ENCODE results near the gene PEPD.
A peak's percentile ranks its signal among the peaks of the same experiment; 100 is the strongest.

Gene PEPD

DNA sequence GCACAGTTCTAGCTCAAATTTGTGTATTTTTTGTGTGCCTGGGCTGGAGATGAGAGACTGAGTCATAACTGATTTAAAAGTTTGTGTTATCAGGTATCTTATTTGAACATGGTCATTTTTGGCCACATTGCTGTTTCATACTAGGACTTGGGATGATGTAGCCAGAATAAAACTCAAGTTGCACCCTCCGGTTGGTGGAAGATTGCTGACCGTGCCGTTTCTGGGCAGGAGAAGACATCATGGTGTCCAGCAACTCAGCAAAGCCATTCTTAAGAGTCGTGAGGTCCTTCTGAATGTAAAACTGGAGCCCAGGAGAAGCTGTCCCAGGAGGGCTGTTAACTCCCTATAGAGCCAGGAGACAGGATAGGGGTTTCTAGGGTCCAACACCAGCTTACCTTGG lies 140.5 kb downstream of the PEPD start:
- no peak for DNase-seq (ENCODE audit: low read depth)

- no peak for DNase-seq (ENCODE audit: low read depth)
These were observed 142.3 kb downstream of the PEPD start for GRCh38 chr19:33379151-33379829.

- no peak for DNase-seq (ENCODE audit: low read depth)
These were observed 143.8 kb downstream of the PEPD start for GRCh38 chr19:33377586-33378475.

- no peak for DNase-seq (ENCODE audit: low read depth)
These were observed 144.5 kb downstream of the PEPD start for GRCh38 chr19:33376941-33377557.

- DNase-seq (ENCODE audit: low read depth), result peak; percentile 42
These were observed 145.2 kb downstream of the PEPD start for GRCh38 chr19:33376423-33376822.

DNA sequence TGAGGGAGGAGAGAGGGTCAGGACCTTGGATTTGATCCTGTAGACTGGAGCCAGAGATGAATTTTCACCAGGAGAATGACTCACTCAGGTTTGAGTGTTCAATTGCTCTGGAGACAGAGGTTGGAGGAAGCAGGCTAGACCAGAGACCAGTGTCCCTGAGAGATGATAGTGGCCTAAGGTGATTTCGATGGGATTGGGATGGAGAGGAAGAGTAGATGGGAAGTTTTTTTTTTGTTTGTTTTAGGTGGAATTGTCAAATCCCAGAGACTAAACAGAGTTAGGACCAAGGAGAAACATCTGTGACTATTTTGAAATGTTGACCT lies 145.8 kb downstream of the PEPD start:
- no peak for DNase-seq (ENCODE audit: low read depth)

GRCh38 chr19:33375156-33375836 lies 146.3 kb downstream of the PEPD start:
- DNase-seq (ENCODE audit: low read depth), result no peak

GRCh38 chr19:33374236-33374714 lies 147.3 kb downstream of the PEPD start:
- no peak for DNase-seq (ENCODE audit: low read depth)

- DNase-seq (ENCODE audit: low read depth), result peak; percentile 88
These were observed 147.9 kb downstream of the PEPD start, which contains the start of gene CEBPG for GRCh38 chr19:33373453-33374235. Gene CEBPG (plus strand): TSS chr19:33373709. CDS start chr19:33379240, 5,531 bp downstream.

DNA sequence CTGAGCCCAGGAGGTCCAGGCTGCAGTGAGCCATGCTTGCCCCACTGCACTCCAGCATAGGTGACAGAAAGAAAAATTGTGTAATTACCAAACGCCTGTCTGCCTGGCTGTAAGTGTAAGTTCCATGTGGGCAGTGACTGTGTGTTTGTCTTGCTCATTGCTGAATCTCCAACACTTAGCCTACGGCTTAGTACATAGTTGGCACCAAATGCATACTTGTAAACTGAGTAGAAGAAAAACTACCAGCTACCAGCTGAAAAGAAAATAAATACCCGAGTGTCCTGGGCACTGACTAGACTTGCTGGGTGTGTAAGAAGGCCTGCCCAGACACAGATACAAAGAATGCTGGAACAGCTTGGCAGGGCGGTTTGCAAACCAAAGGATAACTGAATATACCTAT lies 150.8 kb downstream of the PEPD start:
- DNase-seq (ENCODE audit: low read depth), result no peak

GRCh38 chr19:33368074-33368864 lies 153.3 kb downstream of the PEPD start:
- no peak for DNase-seq (ENCODE audit: low read depth)

DNA sequence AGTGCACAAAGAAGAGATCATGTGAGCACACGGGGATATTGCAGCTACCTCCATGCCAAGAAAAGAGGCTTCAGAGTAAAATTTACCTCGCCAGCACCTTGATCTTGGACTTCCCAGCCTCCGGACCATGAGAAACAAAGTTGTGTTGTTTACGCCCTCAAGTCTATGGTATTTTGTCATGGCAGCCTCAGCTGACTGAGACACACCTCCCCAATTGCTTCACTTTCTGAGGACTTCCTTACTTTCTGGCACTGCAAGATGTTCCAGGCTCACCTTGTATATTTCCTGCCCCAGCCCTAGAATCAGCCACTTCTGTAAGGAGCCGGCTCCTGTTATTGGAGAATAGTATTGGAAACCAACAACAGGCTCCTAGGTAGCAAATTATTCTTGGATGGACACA lies 154.7 kb downstream of the PEPD start:
- no peak for DNase-seq (ENCODE audit: low read depth)

DNA sequence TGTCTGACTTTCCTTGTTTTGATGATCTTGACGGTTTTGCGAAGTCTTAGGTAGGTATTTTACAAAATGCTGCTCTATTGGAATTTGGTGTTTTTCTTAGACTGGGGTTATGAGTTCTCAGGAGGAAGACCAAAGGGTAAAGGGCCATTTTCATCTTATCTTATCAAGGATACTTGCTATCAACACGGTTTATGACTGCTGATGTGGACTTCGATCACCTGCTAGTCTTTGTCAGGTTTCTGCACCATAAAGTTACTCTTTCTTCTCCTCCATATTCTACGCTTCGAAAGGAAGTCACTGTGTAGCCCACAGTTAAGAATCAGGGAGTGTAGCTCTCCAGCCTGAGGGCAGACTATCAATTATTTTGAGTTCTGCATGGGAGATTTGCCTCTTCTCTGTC lies 155.5 kb downstream of the PEPD start:
- no peak for DNase-seq (ENCODE audit: low read depth)

GRCh38 chr19:33365691-33366090 lies 155.9 kb downstream of the PEPD start:
- DNase-seq (ENCODE audit: low read depth), result no peak

GRCh38 chr19:33363476-33363875 lies 158.1 kb downstream of the PEPD start:
- no peak for DNase-seq (ENCODE audit: low read depth)

DNA sequence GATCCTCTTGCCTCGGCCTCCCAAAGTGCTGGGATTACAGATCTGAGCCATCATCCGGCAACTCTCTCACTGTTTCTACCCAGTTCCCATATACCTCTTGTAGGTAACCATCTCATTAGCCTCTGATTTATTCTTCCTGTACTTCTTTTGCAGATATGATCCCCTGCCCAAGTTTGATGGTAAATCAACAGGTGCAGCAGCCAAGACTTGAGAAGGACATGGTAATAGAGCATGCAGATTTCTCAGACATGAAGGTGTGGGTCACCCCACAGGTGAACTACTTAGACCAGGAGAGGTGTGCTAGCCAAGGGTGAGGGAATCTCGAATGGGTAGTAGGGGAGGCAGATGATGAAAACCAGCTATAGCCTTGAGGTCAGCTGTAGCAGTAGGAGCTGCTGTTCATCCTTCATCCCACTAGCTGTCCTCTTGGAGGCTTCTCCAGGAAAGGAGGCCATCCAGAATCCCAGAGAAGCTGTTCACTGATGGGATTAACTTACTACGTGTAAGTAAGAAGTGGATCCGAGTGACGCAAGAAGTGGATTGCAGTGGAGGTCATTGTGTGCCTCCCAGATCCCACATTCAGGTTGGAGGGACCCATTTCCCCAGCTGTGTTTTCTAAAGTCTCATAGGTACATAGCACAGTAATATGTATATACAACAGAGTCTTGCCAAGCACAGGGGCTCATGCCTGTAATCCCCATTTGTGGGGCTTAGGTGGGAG lies 158.9 kb downstream of the PEPD start:
- DNase-seq (ENCODE audit: low read depth), result no peak

DNA sequence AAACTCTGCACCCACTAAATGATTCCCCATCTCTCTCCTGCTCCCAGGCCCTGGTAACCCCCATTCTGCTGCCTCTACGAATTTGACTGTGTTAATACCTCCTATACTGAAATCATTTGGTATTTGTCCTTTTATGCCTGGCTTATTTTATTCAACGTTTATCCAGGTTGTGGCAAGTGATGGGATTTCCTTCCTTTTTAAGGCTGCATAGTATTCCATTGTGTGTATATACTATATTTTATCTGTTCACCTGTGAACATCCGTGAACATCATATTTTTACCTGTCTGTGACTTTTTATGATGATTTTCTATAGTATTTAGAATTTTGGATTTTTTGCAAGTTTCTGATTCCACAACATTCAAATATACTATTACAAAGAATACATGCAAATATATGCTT lies 162.0 kb downstream of the PEPD start:
- no peak for DNase-seq (ENCODE audit: low read depth)

GRCh38 chr19:33358408-33358807 lies 163.2 kb downstream of the PEPD start:
- DNase-seq (ENCODE audit: low read depth), result no peak

DNA sequence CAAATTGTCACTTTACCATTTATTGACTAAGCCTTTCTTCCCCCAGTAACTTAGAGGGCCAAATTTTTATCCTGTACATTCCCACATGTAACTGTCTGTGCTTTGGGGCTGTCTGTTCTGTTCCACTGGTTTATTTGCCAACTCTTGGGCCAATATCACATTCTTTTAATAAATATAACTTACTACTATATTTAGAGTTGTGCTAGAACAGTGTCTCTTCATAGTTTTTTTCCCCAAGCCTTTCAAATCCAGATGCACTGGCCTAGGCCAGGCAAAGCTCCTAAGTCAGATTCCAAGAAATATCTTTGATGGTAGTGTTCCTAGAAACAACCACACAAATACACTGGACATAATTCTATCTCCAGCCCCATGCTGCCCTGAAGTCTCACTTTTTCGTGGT lies 164.0 kb downstream of the PEPD start:
- no peak for DNase-seq (ENCODE audit: low read depth)

- DNase-seq (ENCODE audit: low read depth), result no peak
These were observed 166.1 kb downstream of the PEPD start for GRCh38 chr19:33355535-33355934.

Measured in fibroblast of the conjunctiva (primary cell).